HepG2 (cell line): ENCODE measurements around the gene VKORC1. TPM values are rescaled to one million over a fixed set of nuclear protein-coding genes. Genes with fewer than 3 reads are reported as not detected.

Source experiments
- FOXK1 ChIP-seq: sonication (generic); formaldehyde crosslinking; IDR thresholded peaks from 2 replicates; pipeline ENCODE4 v1.4.0; 2020; ENCODE audit warnings: low read depth, missing genetic modification reagents, borderline replicate concordance
- GLI4 ChIP-seq: sonication (generic); formaldehyde crosslinking; IDR thresholded peaks from 2 replicates; pipeline ENCODE4 v1.5.1; 2020; ENCODE audit warnings: missing genetic modification reagents, mild to moderate bottlenecking, moderate library complexity, borderline replicate concordance
- HNRNPH1 ChIP-seq: fragments of 200-400 bp; formaldehyde crosslinking; optimal IDR thresholded peaks from 2 replicates; pipeline ENCODE3; 2017; ENCODE audit warnings: mild to moderate bottlenecking, low read depth, low read length
- HOXA5 ChIP-seq: sonication (generic); formaldehyde crosslinking; IDR thresholded peaks from 2 replicates; pipeline ENCODE4 v1.4.0; 2020; ENCODE audit warnings: missing genetic modification reagents
- ISX ChIP-seq: sonication (generic); formaldehyde crosslinking; conservative IDR thresholded peaks from 2 replicates; pipeline ENCODE4 v1.5.0; 2020; ENCODE audit warnings: missing genetic modification reagents
- KLF16 ChIP-seq, 2 experiments: sonication (generic) in 1 of 2; formaldehyde crosslinking in 1 of 2; IDR thresholded peaks; 2 replicates each; pipeline versions ENCODE4 v1.6.1 to v1.8.0; 2016 to 2023; ENCODE audit warnings: missing genetic modification reagents in 2 of 2, missing compliant biosample characterization in 1 of 2
- NFE2L1 ChIP-seq: sonication (generic); formaldehyde crosslinking; IDR thresholded peaks from 2 replicates; pipeline ENCODE4 v1.4.0; 2020; ENCODE audit warnings: missing genetic modification reagents, mild to moderate bottlenecking, borderline replicate concordance
- NR2F1 ChIP-seq, 2 experiments: fragments of 450-650 bp in 1 of 2; formaldehyde crosslinking in 1 of 2; IDR thresholded peaks; 2 replicates each; pipeline versions ENCODE4 v1.5.0 to v1.6.1; 2016 to 2020; ENCODE audit warnings: mild to moderate bottlenecking in 1 of 2, missing compliant biosample characterization in 1 of 2, missing genetic modification reagents in 1 of 2, moderate library complexity in 1 of 2
- SNRNP70 ChIP-seq: fragments of 200-400 bp; formaldehyde crosslinking; IDR thresholded peaks from 2 replicates; pipeline ENCODE4 v1.6.1; 2017; ENCODE audit warnings: mild to moderate bottlenecking, low read depth, low read length, moderate library complexity
- U2AF1 ChIP-seq: fragments of 200-400 bp; formaldehyde crosslinking; optimal IDR thresholded peaks from 2 replicates; pipeline ENCODE3; 2017; ENCODE audit warnings: mild to moderate bottlenecking, low read depth, low read length
- ZC3H4 ChIP-seq: sonication (generic); formaldehyde crosslinking; IDR thresholded peaks from 2 replicates; pipeline ENCODE4 v1.4.0; 2020; ENCODE audit warnings: missing genetic modification reagents, borderline replicate concordance
- ZNF17 ChIP-seq: sonication (generic); formaldehyde crosslinking; IDR thresholded peaks from 2 replicates; pipeline ENCODE4 v1.5.0; 2020; ENCODE audit warnings: mild to moderate bottlenecking, missing genetic modification reagents
- ZNF224 ChIP-seq: sonication (generic); formaldehyde crosslinking; IDR thresholded peaks from 2 replicates; pipeline ENCODE4 v1.5.0; 2020; ENCODE audit warnings: mild to moderate bottlenecking, missing genetic modification reagents
- ZNF331 ChIP-seq: sonication (generic); formaldehyde crosslinking; IDR thresholded peaks from 2 replicates; pipeline ENCODE4 v1.4.0; 2020; ENCODE audit warnings: missing genetic modification reagents
- ZNF709 ChIP-seq: sonication (generic); formaldehyde crosslinking; IDR thresholded peaks from 2 replicates; pipeline ENCODE4 v1.5.0; 2020; ENCODE audit warnings: mild to moderate bottlenecking, missing genetic modification reagents
- ZNF724P ChIP-seq: sonication (generic); formaldehyde crosslinking; IDR thresholded peaks from 2 replicates; pipeline ENCODE4 v1.8.0; 2022; ENCODE audit warnings: missing genetic modification reagents, borderline replicate concordance
- ZNF883 ChIP-seq: sonication (generic); formaldehyde crosslinking; IDR thresholded peaks from 2 replicates; pipeline ENCODE4 v1.5.1; 2020; ENCODE audit warnings: mild to moderate bottlenecking, missing genetic modification reagents; ENCODE audit errors: not compliant biosample characterization
- ZSCAN9 ChIP-seq: IDR thresholded peaks from 2 replicates; pipeline ENCODE4 v1.6.1; 2016; ENCODE audit warnings: borderline replicate concordance
- polyA plus RNA-seq, 8 experiments: library from polyadenylated mRNA; depleted of rRNA in 3 of 8; stranded (reverse) in 7 of 8; unstranded in 1 of 8; fragments of >200 nt; fragmentation: Illumina TruSeq in 4 of 8; extraction: Trizol in 4 of 8; gene quantifications; 2 replicates each; pipeline versions ENCODE4 v1.2.1 to v1.2.3, GENCODE V29; 2011 to 2016; ENCODE audit warnings: low read depth in 4 of 8, missing spikeins in 1 of 8, mixed read lengths in 1 of 8; ENCODE audit not compliant: insufficient read depth in 1 of 8
- total RNA-seq, 5 experiments: library from RNA; depleted of rRNA; stranded (reverse); fragments of >200 nt; fragmentation: Illumina TruSeq; extraction: Trizol; gene quantifications; 2 replicates each; pipeline ENCODE4 v1.2.3, GENCODE V29; 2016; ENCODE audit warnings: low read depth in 1 of 5
- TF ChIP-seq, protein P1 (sequence below), 2 experiments: sonication (generic) in 1 of 2; formaldehyde crosslinking in 1 of 2; IDR thresholded peaks; 2 replicates each; pipeline versions ENCODE4 v1.4.0 to v1.6.1; 2018 to 2020; ENCODE audit warnings: missing genetic modification reagents in 2 of 2, borderline replicate concordance in 1 of 2, low read depth in 1 of 2, mild to moderate bottlenecking in 1 of 2, missing biosample characterization in 1 of 2
- TF ChIP-seq, protein P2 (sequence below): IDR thresholded peaks from 2 replicates; pipeline ENCODE4 v1.6.1; 2016
- TF ChIP-seq, protein P3 (sequence below): sonication (generic); formaldehyde crosslinking; IDR thresholded peaks from 2 replicates; pipeline ENCODE4 v1.4.0; 2020; ENCODE audit warnings: missing genetic modification reagents, low read depth, mild to moderate bottlenecking, borderline replicate concordance
- TF ChIP-seq, protein P4 (sequence below): IDR thresholded peaks from 2 replicates; pipeline ENCODE4 v1.6.1; 2016; ENCODE audit warnings: mild to moderate bottlenecking, missing biosample characterization, missing genetic modification reagents

The VKORC1 gene
- total and polyA plus RNA-seq, 2 of the 13 experiments (the other 11 are each of a cell fraction or from before 2014, with no cell fraction given): 141 to 615 TPM

DNA sequence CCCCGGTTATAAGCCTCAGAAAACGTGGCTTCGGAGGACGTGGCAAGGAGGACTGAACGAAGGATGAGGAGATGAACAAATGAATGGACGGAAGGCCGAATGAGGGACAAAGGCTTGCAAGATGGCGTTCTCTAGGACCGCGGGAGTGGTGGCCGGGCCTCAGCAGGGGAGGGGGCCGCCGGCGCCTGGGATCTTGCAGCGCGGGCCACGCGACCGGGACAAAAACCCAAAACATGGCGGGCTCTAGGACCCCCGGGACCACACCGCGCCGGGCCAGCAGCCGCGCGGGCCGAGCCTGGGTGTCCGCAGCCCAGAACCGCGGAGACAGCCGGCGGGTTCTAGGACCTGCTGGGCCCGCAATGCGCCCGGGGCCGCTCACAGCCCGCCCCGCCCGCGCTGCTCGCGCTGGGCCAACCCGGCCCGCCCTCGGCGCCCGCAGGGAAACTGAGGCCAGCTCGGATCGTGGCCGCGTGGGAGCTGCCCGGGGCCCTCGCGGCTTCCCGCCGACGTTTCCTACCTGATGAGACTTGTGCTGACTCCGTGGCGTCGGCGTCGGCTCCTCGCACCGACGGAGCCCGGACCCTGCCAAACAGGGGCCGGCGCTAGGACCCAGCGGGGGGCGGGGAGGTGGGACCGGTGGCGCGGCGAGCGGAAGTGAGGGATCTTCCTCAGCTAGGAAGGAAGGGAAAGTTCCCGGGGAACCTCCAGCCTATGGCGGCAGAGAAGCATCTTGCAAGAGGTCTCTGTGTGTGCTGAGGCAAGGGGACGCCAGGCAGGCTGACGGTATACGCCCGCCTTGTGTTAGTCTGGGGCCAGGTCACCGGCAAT lies 21.2 kb downstream of the VKORC1 start (continued):
- TF ChIP-seq, protein P1, sequence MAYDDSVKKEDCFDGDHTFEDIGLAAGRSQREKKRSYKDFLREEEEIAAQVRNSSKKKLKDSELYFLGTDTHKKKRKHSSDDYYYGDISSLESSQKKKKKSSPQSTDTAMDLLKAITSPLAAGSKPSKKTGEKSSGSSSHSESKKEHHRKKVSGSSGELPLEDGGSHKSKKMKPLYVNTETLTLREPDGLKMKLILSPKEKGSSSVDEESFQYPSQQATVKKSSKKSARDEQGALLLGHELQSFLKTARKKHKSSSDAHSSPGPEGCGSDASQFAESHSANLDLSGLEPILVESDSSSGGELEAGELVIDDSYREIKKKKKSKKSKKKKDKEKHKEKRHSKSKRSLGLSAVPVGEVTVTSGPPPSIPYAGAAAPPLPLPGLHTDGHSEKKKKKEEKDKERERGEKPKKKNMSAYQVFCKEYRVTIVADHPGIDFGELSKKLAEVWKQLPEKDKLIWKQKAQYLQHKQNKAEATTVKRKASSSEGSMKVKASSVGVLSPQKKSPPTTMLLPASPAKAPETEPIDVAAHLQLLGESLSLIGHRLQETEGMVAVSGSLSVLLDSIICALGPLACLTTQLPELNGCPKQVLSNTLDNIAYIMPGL (CRISPR knock-in tag; IDR thresholded peaks at IDR 0.05; ENCODE audit: borderline replicate concordance in 1 of 2, low read depth in 1 of 2): peak; percentile 58 to 85
- TF ChIP-seq ISX (CRISPR knock-in tag): peak; percentile 88
- peak; percentile 49; the same call in 1 of the 2 replicates for TF ChIP-seq ZNF331 (CRISPR knock-in tag)
- TF ChIP-seq KLF16 (CRISPR knock-in tag; IDR thresholded peaks at IDR 0.05): peak in 1 of 2 experiments; percentile 11; a peak in 1 of 4 replicates
- TF ChIP-seq, protein P2, sequence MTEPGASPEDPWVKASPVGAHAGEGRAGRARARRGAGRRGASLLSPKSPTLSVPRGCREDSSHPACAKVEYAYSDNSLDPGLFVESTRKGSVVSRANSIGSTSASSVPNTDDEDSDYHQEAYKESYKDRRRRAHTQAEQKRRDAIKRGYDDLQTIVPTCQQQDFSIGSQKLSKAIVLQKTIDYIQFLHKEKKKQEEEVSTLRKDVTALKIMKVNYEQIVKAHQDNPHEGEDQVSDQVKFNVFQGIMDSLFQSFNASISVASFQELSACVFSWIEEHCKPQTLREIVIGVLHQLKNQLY: 0 out of 2 replicates have a peak, but pooled peaks have one; percentile 18
- TF ChIP-seq FOXK1 (CRISPR knock-in tag): peak; percentile 41; the same call in 1 of the 2 replicates
- TF ChIP-seq SNRNP70: no peak
- TF ChIP-seq, protein P3, sequence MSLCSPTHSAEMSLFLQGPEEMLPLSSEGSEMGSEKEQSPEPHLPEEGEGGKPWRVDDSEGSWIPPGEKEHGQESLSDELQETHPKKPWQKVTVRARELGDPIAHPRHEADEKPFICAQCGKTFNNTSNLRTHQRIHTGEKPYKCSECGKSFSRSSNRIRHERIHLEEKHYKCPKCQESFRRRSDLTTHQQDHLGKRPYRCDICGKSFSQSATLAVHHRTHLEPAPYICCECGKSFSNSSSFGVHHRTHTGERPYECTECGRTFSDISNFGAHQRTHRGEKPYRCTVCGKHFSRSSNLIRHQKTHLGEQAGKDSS (CRISPR knock-in tag): no peak; the same call in none of the 2 replicates
- TF ChIP-seq ZNF709 (CRISPR knock-in tag): 0 out of 2 replicates have a peak, but pooled peaks have one; percentile 11
- no peak for TF ChIP-seq NFE2L1
- TF ChIP-seq HOXA5: peak; percentile 94
- TF ChIP-seq, protein P4, sequence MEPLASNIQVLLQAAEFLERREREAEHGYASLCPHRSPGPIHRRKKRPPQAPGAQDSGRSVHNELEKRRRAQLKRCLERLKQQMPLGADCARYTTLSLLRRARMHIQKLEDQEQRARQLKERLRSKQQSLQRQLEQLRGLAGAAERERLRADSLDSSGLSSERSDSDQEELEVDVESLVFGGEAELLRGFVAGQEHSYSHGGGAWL (CRISPR knock-in tag): peak; percentile 17; the same call in 1 of the 2 replicates
- no peak for TF ChIP-seq HNRNPH1
- TF ChIP-seq U2AF1: peak; percentile 14
- no peak for TF ChIP-seq ZNF17 (CRISPR knock-in tag)
- TF ChIP-seq ZC3H4: no peak
- no peak for TF ChIP-seq ZNF883 (CRISPR knock-in tag)
- TF ChIP-seq NR2F1 (CRISPR knock-in tag; IDR thresholded peaks at IDR 0.05): peak in 1 of 2 experiments; percentile 37; a peak in 1 of 4 replicates
- no peak; the same call in 1 of the 2 replicates for TF ChIP-seq ZNF224 (CRISPR knock-in tag)
- TF ChIP-seq ZNF724P (CRISPR knock-in tag): 0 out of 2 replicates have a peak, but pooled peaks have one; percentile 42
- no peak for TF ChIP-seq ZSCAN9 (CRISPR knock-in tag)
- TF ChIP-seq GLI4: no peak
